ENCODE results near the gene TMEM19.

DNA sequence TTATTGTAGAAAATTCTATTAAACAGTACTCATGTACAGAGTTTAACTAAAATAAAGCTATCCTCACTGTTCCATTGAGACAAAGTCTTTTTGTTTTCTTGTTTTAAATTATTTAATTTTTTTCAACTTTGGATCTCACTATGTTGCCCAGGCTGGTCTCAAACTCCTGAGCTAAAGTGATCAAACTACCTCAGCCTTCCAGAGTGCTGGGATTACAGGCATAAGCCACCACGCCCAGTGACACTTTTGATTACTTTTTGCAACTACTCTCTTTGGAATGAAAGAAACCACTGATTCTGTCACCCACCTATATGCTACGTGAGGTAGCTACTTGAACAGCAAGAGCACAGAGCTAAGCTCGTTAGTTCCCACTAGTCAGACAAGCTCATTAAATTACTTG, 39.4 kb upstream of the TMEM19 start:
- TF ChIP-seq, protein P1, sequence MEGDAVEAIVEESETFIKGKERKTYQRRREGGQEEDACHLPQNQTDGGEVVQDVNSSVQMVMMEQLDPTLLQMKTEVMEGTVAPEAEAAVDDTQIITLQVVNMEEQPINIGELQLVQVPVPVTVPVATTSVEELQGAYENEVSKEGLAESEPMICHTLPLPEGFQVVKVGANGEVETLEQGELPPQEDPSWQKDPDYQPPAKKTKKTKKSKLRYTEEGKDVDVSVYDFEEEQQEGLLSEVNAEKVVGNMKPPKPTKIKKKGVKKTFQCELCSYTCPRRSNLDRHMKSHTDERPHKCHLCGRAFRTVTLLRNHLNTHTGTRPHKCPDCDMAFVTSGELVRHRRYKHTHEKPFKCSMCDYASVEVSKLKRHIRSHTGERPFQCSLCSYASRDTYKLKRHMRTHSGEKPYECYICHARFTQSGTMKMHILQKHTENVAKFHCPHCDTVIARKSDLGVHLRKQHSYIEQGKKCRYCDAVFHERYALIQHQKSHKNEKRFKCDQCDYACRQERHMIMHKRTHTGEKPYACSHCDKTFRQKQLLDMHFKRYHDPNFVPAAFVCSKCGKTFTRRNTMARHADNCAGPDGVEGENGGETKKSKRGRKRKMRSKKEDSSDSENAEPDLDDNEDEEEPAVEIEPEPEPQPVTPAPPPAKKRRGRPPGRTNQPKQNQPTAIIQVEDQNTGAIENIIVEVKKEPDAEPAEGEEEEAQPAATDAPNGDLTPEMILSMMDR (IDR thresholded peaks at IDR 0.05; ENCODE audit: insufficient read depth, low read length, poor library complexity, severe bottlenecking) = no peak
- TF ChIP-seq EZH2phosphoT487 (conservative IDR thresholded peaks at IDR 0.05; ENCODE audit: low read length) = no peak

Data from SU-DHL-6 (cell line).